ENCODE measurements around the gene CPZ. TPM values are rescaled to one million over a fixed set of nuclear protein-coding genes. Genes with fewer than 3 reads are reported as not detected.
"Not testable (repeated sequence)": the region's sequence is repeated elsewhere in the genome, so short reads cannot be mapped to it uniquely, and the experiment has no call there.

The CPZ gene
- total and polyA plus RNA-seq, 4 donors, result 11.9 to 82.0 (median 32.4) TPM

- Histone ChIP-seq H3K27me3 (ENCODE audit: control insufficient read depth, insufficient read depth, low read length) (peaks cover 3% of the 10 kb centered on the region), H3K9me3 (ENCODE audit: control insufficient read depth, insufficient read depth, low read length) (no peaks in the 10 kb centered on the region), H3K36me3 (ENCODE audit: control insufficient read depth, insufficient read depth, low read length) (no peaks in the 10 kb centered on the region), H3K4me3 (ENCODE audit: low read depth, low read length) (no peak overlapping the region), H3K27ac (ENCODE audit: low read depth, low read length) (no peak overlapping the region), H3K4me1 (ENCODE audit: control insufficient read depth, insufficient read depth, low read length) (no peaks in the 10 kb centered on the region)
- WGBS (ENCODE audit: insufficient coverage), result 40% methylated on average over 4 of the region's 5 CpGs
- no peak for DNase-seq (ENCODE audit: low read depth in 4 of 6, low spot score in 6 of 6)
These were observed 24.4 kb upstream of the CPZ start for GRCh38 chr4:8568068-8568668.

- WGBS (ENCODE audit: insufficient coverage), result no CpG with 5 or more reads among the region's 1 CpG
- Histone ChIP-seq H3K36me3 (ENCODE audit: control insufficient read depth, insufficient read depth, low read length) (no peaks in the 10 kb centered on the region), H3K9me3 (ENCODE audit: control insufficient read depth, insufficient read depth, low read length) (no peaks in the 10 kb centered on the region), H3K27ac (ENCODE audit: low read depth, low read length) (no peak overlapping the region), H3K27me3 (ENCODE audit: control insufficient read depth, insufficient read depth, low read length) (peaks cover 3% of the 10 kb centered on the region), H3K4me3 (ENCODE audit: low read depth, low read length) (no peak overlapping the region), H3K4me1 (ENCODE audit: control insufficient read depth, insufficient read depth, low read length) (no peaks in the 10 kb centered on the region)
- DNase-seq (ENCODE audit: low read depth in 4 of 6, low spot score in 6 of 6), result no peak
These were observed 22.4 kb upstream of the CPZ start for GRCh38 chr4:8570201-8570600.

- Histone ChIP-seq H3K4me1 (ENCODE audit: control insufficient read depth, insufficient read depth, low read length) (no peaks in the 10 kb centered on the region), H3K27me3 (ENCODE audit: control insufficient read depth, insufficient read depth, low read length) (peaks cover 3% of the 10 kb centered on the region), H3K4me3 (ENCODE audit: low read depth, low read length) (no peak overlapping the region), H3K9me3 (ENCODE audit: control insufficient read depth, insufficient read depth, low read length) (no peaks in the 10 kb centered on the region), H3K27ac (ENCODE audit: low read depth, low read length) (no peak overlapping the region), H3K36me3 (ENCODE audit: control insufficient read depth, insufficient read depth, low read length) (no peaks in the 10 kb centered on the region)
- no peak for DNase-seq (ENCODE audit: low read depth in 4 of 6, low spot score in 6 of 6)
- 81% methylated on average over 5 of the region's 6 CpGs for WGBS (ENCODE audit: insufficient coverage)
These were observed 20.6 kb upstream of the CPZ start for GRCh38 chr4:8571702-8572685.

- Histone ChIP-seq H3K27ac (ENCODE audit: low read depth, low read length) (no peak overlapping the region), H3K4me3 (ENCODE audit: low read depth, low read length) (no peak overlapping the region), H3K4me1 (ENCODE audit: control insufficient read depth, insufficient read depth, low read length) (no peaks in the 10 kb centered on the region), H3K27me3 (ENCODE audit: control insufficient read depth, insufficient read depth, low read length) (peaks cover 7% of the 10 kb centered on the region), H3K9me3 (ENCODE audit: control insufficient read depth, insufficient read depth, low read length) (no peaks in the 10 kb centered on the region), H3K36me3 (ENCODE audit: control insufficient read depth, insufficient read depth, low read length) (no peaks in the 10 kb centered on the region)
- DNase-seq (ENCODE audit: low read depth in 4 of 6, low spot score in 6 of 6), result no peak
- WGBS (ENCODE audit: insufficient coverage), result 88% methylated on average over 4 of the region's 5 CpGs
These were observed 19.3 kb upstream of the CPZ start for GRCh38 chr4:8573266-8573665.

- H3K4me1 ChIP-seq (ENCODE audit: control insufficient read depth, insufficient read depth, low read length), result no peaks in the 10 kb centered on the region
- H3K27me3 ChIP-seq (ENCODE audit: control insufficient read depth, insufficient read depth, low read length), result peaks cover 22% of the 10 kb centered on the region
- no peak overlapping the region for H3K4me3 ChIP-seq (ENCODE audit: low read depth, low read length)
- no peaks in the 10 kb centered on the region for H3K36me3 ChIP-seq (ENCODE audit: control insufficient read depth, insufficient read depth, low read length)
- H3K27ac ChIP-seq (ENCODE audit: low read depth, low read length), result no peak overlapping the region
- DNase-seq (ENCODE audit: low read depth in 4 of 6, low spot score in 6 of 6), result no peak
- WGBS (ENCODE audit: insufficient coverage), result 78% methylated on average over 5 of the region's 5 CpGs
- H3K9me3 ChIP-seq (ENCODE audit: control insufficient read depth, insufficient read depth, low read length), result no peaks in the 10 kb centered on the region
These were observed 17.7 kb upstream of the CPZ start for GRCh38 chr4:8574796-8575370.

GRCh38 chr4:8575457-8575856, 17.1 kb upstream of the CPZ start:
- H3K4me3 ChIP-seq (ENCODE audit: low read depth, low read length), result no peak overlapping the region
- no peak overlapping the region for H3K27ac ChIP-seq (ENCODE audit: low read depth, low read length)
- no peaks in the 10 kb centered on the region for H3K9me3 ChIP-seq (ENCODE audit: control insufficient read depth, insufficient read depth, low read length)
- DNase-seq (ENCODE audit: low read depth in 4 of 6, low spot score in 6 of 6), result no peak
- H3K4me1 ChIP-seq (ENCODE audit: control insufficient read depth, insufficient read depth, low read length), result peaks cover 5% of the 10 kb centered on the region
- no peaks in the 10 kb centered on the region for H3K36me3 ChIP-seq (ENCODE audit: control insufficient read depth, insufficient read depth, low read length)
- WGBS (ENCODE audit: insufficient coverage), result 86% methylated on average over 3 of the region's 4 CpGs
- peaks cover 28% of the 10 kb centered on the region for H3K27me3 ChIP-seq (ENCODE audit: control insufficient read depth, insufficient read depth, low read length)

- not testable (repeated sequence) for H3K27ac ChIP-seq (ENCODE audit: low read depth, low read length); DNase-seq (ENCODE audit: low read depth in 4 of 6, low spot score in 6 of 6); H3K36me3 ChIP-seq (ENCODE audit: control insufficient read depth, insufficient read depth, low read length); H3K9me3 ChIP-seq (ENCODE audit: control insufficient read depth, insufficient read depth, low read length); H3K4me3 ChIP-seq (ENCODE audit: low read depth, low read length)
- Histone ChIP-seq H3K4me1 (ENCODE audit: control insufficient read depth, insufficient read depth, low read length) (peaks cover 12% of the 10 kb centered on the region), H3K27me3 (ENCODE audit: control insufficient read depth, insufficient read depth, low read length) (peaks cover 38% of the 10 kb centered on the region)
- WGBS (ENCODE audit: insufficient coverage), result 95% methylated on average over 4 of the region's 5 CpGs
These were observed 16.0 kb upstream of the CPZ start for GRCh38 chr4:8576591-8576990.

- no peaks in the 10 kb centered on the region for H3K36me3 ChIP-seq (ENCODE audit: control insufficient read depth, insufficient read depth, low read length)
- no peak for DNase-seq (ENCODE audit: low read depth in 4 of 6, low spot score in 6 of 6)
- H3K9me3 ChIP-seq (ENCODE audit: control insufficient read depth, insufficient read depth, low read length), result no peaks in the 10 kb centered on the region
- H3K4me1 ChIP-seq (ENCODE audit: control insufficient read depth, insufficient read depth, low read length), result peaks cover 12% of the 10 kb centered on the region
- H3K27me3 ChIP-seq (ENCODE audit: control insufficient read depth, insufficient read depth, low read length), result peaks cover 39% of the 10 kb centered on the region
- 63% methylated on average over 7 of the region's 8 CpGs for WGBS (ENCODE audit: insufficient coverage)
- no peak overlapping the region for H3K4me3 ChIP-seq (ENCODE audit: low read depth, low read length)
- no peak overlapping the region for H3K27ac ChIP-seq (ENCODE audit: low read depth, low read length)
These were observed 15.5 kb upstream of the CPZ start for GRCh38 chr4:8577046-8577445.

GRCh38 chr4:8577972-8578371, 14.6 kb upstream of the CPZ start:
- H3K27me3 ChIP-seq (ENCODE audit: control insufficient read depth, insufficient read depth, low read length), result peaks cover 45% of the 10 kb centered on the region
- H3K4me3 ChIP-seq (ENCODE audit: low read depth, low read length), result no peak overlapping the region
- no peak for DNase-seq (ENCODE audit: low read depth in 4 of 6, low spot score in 6 of 6)
- no peaks in the 10 kb centered on the region for H3K36me3 ChIP-seq (ENCODE audit: control insufficient read depth, insufficient read depth, low read length)
- H3K27ac ChIP-seq (ENCODE audit: low read depth, low read length), result no peak overlapping the region
- 82% methylated on average over 2 of the region's 4 CpGs for WGBS (ENCODE audit: insufficient coverage)
- no peaks in the 10 kb centered on the region for H3K9me3 ChIP-seq (ENCODE audit: control insufficient read depth, insufficient read depth, low read length)
- peaks cover 12% of the 10 kb centered on the region for H3K4me1 ChIP-seq (ENCODE audit: control insufficient read depth, insufficient read depth, low read length)
